Ramos (cell line): ENCODE data around the gene LIPC.

ENCODE experiments used
- in situ Hi-C: fragments of 300-500 bp; cut with MboI; formaldehyde crosslinking; loops from one replicate; pipeline ENCODE4 v1.14.3; 2022; ENCODE audit warnings: low sequenced_read_pairs; ENCODE audit not compliant: unreplicated experiment

The LIPC gene

GRCh38 chr15:58510715-58511598 is 79.2 kb downstream of the LIPC start:
- in situ Hi-C loops = no loop called here

DNA sequence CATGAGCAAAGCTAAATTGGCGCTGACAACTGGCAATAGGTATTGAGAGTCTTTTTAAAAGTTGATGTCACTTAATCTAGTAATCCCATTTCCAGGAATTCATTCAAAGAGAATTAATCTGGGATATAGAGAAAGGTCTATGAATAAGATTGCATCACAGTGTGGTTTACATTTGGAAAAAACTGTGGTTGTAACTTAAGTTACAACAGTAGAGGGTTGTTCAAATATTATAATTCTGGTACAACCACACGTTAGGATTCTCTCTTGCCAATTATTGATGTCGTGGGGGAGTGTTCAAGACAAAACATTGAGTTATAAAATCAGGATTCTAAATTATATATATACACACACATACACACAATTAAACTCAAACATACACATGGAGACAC is 79.8 kb downstream of the LIPC start:
- in situ Hi-C loops = no loop called here

DNA sequence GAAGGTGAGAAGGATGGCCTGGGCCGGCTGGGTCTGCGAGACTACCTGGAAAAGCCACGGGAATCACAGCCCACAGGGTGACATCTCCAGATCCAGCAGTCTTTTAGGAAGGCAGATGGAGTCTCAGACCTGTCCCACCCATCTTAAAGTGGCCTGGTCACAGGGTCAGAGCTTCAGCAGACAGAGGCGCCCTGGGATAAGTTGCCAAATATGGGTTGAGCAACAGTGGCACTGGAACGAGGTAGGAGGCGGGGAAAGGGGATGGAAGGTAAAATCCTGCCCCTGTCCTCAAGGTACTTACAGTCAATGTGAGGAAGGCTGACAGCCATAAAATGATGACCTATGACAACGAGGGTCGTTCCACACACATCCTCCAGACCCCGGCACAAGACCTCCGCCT is 80.7 kb downstream of the LIPC start:
- in situ Hi-C loops = no loop called here

DNA sequence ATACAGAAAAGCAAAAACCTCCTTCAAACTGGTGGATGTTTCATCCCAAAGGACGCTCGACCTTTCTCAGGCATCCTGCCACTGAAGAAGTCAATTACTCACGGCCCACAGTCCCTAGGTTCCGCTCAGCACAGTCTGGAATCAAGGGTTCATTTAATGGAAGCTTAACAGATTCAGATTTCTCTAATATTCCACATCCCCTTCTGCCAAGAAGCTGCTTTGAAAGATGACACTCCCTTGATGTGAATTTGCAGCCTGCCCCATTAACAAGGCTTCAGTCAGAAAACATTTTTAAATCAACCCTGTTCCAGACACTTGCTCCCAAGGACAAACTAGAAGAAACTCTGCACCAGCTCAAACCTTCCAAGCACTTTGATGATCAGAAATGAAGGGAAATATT is 81.2 kb downstream of the LIPC start:
- in situ Hi-C loops = no loop called here

- in situ Hi-C loops = no loop called here
Measured at GRCh38 chr15:58513726-58514336, 82.0 kb downstream of the LIPC start.

- in situ Hi-C loops = no loop called here
Measured at GRCh38 chr15:58515807-58516206, 84.0 kb downstream of the LIPC start.

GRCh38 chr15:58517252-58517681 is 85.5 kb downstream of the LIPC start:
- in situ Hi-C loops = no loop called here

DNA sequence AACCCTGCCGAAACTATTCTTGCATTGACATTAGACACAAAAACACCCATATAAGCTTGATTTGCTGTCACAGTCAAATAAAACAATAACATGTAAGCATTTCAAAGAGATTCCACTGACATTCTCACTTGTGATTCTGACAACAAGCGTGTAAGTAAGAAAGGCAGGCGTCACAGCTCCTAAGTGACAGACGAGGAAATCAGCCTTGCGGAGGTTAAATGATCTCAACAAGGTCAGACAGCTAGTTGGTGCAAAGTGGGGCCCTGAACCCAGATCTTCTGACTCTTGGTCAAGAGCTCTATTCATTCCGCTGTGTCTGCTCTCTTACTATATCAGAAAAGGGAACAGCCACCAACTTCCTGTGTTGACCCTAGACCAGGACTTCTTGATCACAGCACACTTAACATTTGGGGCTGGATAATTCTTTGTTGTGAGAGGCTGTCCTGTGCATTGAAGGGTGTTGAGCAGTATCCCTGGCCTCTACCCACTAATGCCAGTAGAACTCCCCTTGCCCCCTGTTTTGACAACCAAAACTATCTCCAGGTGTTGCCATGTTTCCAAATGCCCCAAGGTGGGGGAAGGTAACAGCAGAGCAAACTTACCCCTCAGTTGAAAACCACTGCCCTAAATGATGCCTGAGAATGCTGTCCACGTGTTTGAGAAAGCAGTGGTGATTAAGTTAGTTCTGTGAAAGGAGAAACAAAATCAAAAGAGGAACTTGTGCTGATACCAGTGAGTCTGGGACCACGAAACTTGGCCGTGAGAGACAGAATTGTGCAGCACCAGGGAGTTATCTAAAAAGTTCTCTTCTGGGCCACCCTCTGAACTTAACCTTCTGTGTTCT is 86.1 kb downstream of the LIPC start:
- in situ Hi-C loops = no loop called here

- in situ Hi-C loops = no loop called here
Measured at GRCh38 chr15:58518626-58519025, 86.8 kb downstream of the LIPC start.

DNA sequence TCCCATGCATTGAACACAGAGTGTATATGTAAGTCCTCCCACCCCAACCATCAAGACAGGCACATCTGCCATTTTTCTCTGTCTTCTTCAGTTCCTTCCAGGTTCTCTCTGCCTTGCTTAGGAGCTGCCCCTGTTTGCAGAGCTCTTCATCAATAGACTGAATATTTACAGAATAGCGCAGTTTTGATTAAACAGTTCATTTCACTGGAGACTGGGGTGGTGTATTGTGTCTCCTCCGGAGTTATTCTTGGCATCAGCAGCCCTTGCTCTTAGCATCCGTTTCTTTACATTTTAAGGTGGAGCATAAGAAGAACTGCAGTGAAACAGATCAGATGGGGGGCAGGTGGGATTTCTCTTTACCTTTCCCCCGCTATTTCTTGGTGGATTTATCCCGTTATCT is 87.7 kb downstream of the LIPC start:
- in situ Hi-C loops = no loop called here

DNA sequence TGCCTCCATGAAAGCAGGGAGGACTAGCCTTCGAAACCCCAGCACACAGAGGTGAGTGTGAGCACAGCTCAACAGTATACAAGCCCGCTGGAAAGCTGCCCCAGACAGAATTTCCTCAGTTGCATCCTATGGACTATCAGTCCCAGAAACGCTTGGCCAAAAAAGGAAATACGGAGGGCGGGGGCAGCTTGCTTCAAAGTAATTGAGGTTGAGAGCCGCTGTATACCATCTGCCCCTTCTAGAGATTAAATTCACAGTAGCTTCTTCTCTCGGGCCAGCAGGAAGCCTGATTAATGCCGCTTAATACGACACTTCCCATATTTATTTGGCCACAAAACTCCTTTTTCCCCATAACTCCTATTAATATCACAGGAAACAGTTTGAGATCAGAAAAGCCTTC is 88.7 kb downstream of the LIPC start:
- in situ Hi-C loops = no loop called here

DNA sequence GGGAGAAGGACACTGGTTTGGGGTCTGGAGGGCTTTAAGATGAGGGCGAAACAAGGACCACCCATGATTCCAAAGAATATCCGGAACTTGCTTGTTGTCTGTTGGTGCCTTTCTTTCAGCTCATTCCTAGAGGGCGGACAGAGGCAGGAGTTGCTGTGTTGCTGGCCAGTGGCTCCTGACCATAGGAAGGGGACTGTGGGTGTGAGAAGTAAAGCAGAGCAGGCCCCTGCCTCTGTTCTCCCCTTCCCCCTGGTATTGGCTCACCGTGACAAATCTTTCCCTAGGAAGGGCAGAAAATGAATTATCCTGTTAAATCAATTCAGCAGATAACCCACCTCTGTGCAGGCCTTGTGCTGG is 89.1 kb downstream of the LIPC start:
- in situ Hi-C loops = no loop called here

DNA sequence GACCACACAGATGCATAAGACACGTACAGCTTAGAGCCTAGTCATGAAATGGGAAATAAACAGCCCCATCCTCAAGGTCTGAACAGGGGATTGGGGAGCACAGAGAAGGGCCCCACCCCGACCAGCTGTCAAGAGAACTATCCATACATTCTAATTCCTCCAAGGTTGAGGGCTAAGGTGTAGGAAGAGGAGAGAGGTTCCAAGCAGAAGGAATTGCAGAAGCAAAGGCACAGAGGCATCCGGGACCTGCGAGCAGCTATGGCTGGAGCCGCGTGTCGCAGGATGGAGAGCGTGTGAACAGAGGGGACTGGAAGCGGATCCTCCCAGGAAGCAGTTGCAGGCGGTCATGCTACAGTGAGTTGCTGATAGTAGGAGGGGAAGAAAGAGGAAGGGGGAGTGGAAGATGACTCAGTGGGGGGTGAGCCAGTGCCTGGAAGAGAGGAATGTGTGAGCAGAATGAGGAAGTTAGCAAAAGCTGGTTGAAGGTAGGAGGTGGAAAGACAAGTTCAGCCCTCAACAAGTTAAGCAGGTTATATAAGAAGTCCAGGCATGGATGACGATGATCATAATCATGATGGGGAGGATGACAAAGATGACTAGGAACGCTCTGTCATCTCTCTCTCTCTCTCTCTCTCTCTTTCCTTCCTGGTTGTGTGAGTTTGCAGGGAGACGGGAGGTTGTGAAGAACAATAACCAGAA is 89.7 kb downstream of the LIPC start:
- in situ Hi-C loops = no loop called here

- in situ Hi-C loops = no loop called here
Measured at GRCh38 chr15:58522391-58522790, 90.6 kb downstream of the LIPC start.

DNA sequence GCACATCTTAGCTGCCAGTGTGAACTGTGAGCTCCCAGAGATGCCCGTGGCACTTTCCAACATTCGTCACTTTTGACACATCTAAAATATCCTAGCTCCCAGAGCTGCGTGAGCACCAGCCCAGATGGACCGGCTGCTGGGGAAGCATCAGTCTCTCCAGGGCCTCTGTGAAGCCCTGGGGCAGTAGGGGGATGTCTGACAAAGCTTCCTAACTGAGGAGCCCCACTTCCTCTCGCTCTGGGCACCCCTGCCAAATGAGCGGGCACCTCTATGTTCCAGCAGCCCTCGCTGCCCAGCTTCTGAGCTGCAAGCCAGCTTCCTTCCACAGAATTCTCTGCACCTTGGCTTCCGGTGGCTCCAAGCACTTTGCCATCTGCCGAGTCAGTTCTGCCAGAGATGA is 91.1 kb downstream of the LIPC start:
- in situ Hi-C loops = no loop called here

- in situ Hi-C loops = no loop called here
Measured at GRCh38 chr15:58523634-58524033, 91.8 kb downstream of the LIPC start.

- in situ Hi-C loops = no loop called here
Measured at GRCh38 chr15:58524247-58524646, 92.5 kb downstream of the LIPC start.

GRCh38 chr15:58525991-58526421 is 94.2 kb downstream of the LIPC start:
- in situ Hi-C loops = no loop called here

DNA sequence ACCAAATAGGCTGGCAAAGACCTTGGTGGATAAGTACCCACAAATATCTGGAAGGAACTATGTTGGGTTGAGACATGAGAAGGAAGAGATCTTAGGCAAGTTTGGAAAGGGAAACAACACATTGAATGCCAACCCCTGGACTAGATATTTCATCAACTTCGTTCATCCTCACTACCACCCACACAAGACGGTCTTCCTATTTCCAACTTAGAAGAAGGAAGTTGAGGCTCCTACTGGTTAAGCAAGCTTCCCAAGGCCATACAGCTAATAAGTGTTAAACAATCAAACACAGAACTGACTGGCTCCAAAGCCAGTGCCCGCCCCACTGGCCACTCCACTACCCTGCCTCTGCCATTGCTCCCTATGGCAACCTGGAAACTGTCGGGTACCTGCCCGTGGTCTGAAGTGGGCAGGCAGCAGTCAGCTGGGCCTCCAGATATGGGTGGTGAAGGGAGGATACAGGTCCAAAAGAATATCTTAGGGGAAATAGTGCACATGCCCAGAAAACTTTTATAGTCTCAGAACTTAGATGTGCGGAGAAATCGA is 94.9 kb downstream of the LIPC start:
- in situ Hi-C loops = no loop called here

GRCh38 chr15:58527573-58528187 is 95.9 kb downstream of the LIPC start:
- in situ Hi-C loops = no loop called here
